DND-41 (cell line): ENCODE results near the gene RASL11B.

Source experiments
- ATAC-seq: fragments of 200-7000 bp; cut with Tn5 transposase; 3 replicates; pipeline ENCODE4 v1.9.1; 2021; ENCODE audit warnings: low read depth; ENCODE audit not compliant: insufficient read depth
- DNase-seq: peaks from one replicate; pipeline ENCODE4 v3.0.0-alpha.2; 2020
- H2AFZ ChIP-seq: 2 replicates; pipeline ENCODE4 v1.6.0; 2012; ENCODE audit warnings: low read depth, low read length
- H3K27ac ChIP-seq: 2 replicates; pipeline ENCODE4 v1.5.1; 2012; ENCODE audit warnings: low read length, inconsistent platforms
- H3K27me3 ChIP-seq: fragments of 200-600 bp; sonication (generic); 2 replicates; pipeline ENCODE4 v1.6.0; 2012; ENCODE audit warnings: low read length, mild to moderate bottlenecking, inconsistent platforms; ENCODE audit not compliant: insufficient read depth, poor library complexity
- H3K36me3 ChIP-seq: 2 replicates; pipeline ENCODE4 v1.5.1; 2012; ENCODE audit warnings: low read length, inconsistent platforms; ENCODE audit not compliant: insufficient read depth
- H3K4me1 ChIP-seq: 2 replicates; pipeline ENCODE4 v1.5.1; 2012; ENCODE audit warnings: mild to moderate bottlenecking, low read length; ENCODE audit not compliant: insufficient read depth
- H3K4me2 ChIP-seq: 2 replicates; pipeline ENCODE4 v1.6.0; 2012; ENCODE audit warnings: mild to moderate bottlenecking, moderate library complexity, low read length, inconsistent platforms; ENCODE audit not compliant: insufficient read depth
- H3K4me3 ChIP-seq, 2 experiments: fragments of 200-600 bp in 1 of 2; shearing (Covaris generic) in 1 of 2; 2 replicates each; pipeline ENCODE4 v1.5.1; 2012 to 2016; ENCODE audit warnings: inconsistent platforms in 2 of 2, low read length in 2 of 2, mild to moderate bottlenecking in 2 of 2, low read depth in 1 of 2, moderate library complexity in 1 of 2
- H3K79me2 ChIP-seq: 2 replicates; pipeline ENCODE4 v1.6.0; 2012; ENCODE audit warnings: low read length, inconsistent platforms; ENCODE audit not compliant: insufficient read depth
- H3K9ac ChIP-seq: 2 replicates; pipeline ENCODE4 v1.6.0; 2012; ENCODE audit warnings: low read depth, mild to moderate bottlenecking, inconsistent platforms, low read length, moderate library complexity
- H3K9me3 ChIP-seq: 2 replicates; pipeline ENCODE4 v1.5.1; 2012; ENCODE audit warnings: low read length, moderate library complexity, mild to moderate bottlenecking, inconsistent platforms; ENCODE audit not compliant: insufficient read depth, severe bottlenecking
- H4K20me1 ChIP-seq: 2 replicates; pipeline ENCODE4 v1.6.0; 2012; ENCODE audit warnings: low read length; ENCODE audit not compliant: insufficient read depth
- CTCF ChIP-seq: IDR thresholded peaks from 2 replicates; pipeline ENCODE4 v1.5.1; 2012; ENCODE audit warnings: borderline replicate concordance, low read length, moderate library complexity, mild to moderate bottlenecking; ENCODE audit not compliant: poor library complexity, severe bottlenecking; ENCODE audit errors: extremely low read depth
- EZH2 ChIP-seq: IDR thresholded peaks from 3 replicates; pipeline ENCODE4 v1.6.1; 2012; ENCODE audit warnings: borderline replicate concordance, low read depth, mild to moderate bottlenecking, moderate library complexity, low read length, inconsistent platforms; ENCODE audit not compliant: severe bottlenecking

Gene RASL11B

GRCh38 chr4:52838729-52839586, 23.2 kb upstream of the RASL11B start:
- Histone ChIP-seq H3K36me3 (no peaks in the 10 kb centered on the region), H3K9me3 (no peaks in the 10 kb centered on the region), H2AFZ (no peak overlapping the region), H4K20me1 (no peaks in the 10 kb centered on the region), H3K4me3 (no peak overlapping the region), H3K27me3 (no peaks in the 10 kb centered on the region), H3K9ac (no peak overlapping the region), H3K27ac (no peak overlapping the region), H3K4me1 (no peaks in the 10 kb centered on the region), H3K4me2 (no peak overlapping the region), H3K79me2 (no peaks in the 10 kb centered on the region)
- TF ChIP-seq CTCF (no peak), EZH2 (no peak)
- ATAC-seq (no peak), DNase-seq (no peak)

- DNase-seq (no peak), ATAC-seq (no peak)
- Histone ChIP-seq H3K79me2 (no peaks in the 10 kb centered on the region), H3K4me1 (no peaks in the 10 kb centered on the region), H3K36me3 (no peaks in the 10 kb centered on the region), H4K20me1 (no peaks in the 10 kb centered on the region), H3K27ac (no peak overlapping the region), H3K4me3 (no peak overlapping the region), H2AFZ (no peak overlapping the region), H3K4me2 (no peak overlapping the region), H3K27me3 (no peaks in the 10 kb centered on the region), H3K9me3 (no peaks in the 10 kb centered on the region), H3K9ac (no peak overlapping the region)
- no peak for TF ChIP-seq CTCF
- TF ChIP-seq EZH2, result no peak
These were observed 21.4 kb upstream of the RASL11B start for GRCh38 chr4:52840531-52841370.

- H3K4me1 ChIP-seq, result no peaks in the 10 kb centered on the region
- no peak overlapping the region for H2AFZ ChIP-seq
- TF ChIP-seq CTCF (no peak), EZH2 (no peak)
- no peak overlapping the region for H3K9ac ChIP-seq
- H3K36me3 ChIP-seq, result no peaks in the 10 kb centered on the region
- no peak overlapping the region for H3K27ac ChIP-seq
- no peaks in the 10 kb centered on the region for H4K20me1 ChIP-seq
- no peak overlapping the region for H3K4me3 ChIP-seq
- no peaks in the 10 kb centered on the region for H3K79me2 ChIP-seq
- H3K9me3 ChIP-seq, result no peaks in the 10 kb centered on the region
- DNase-seq (no peak), ATAC-seq (no peak)
- no peak overlapping the region for H3K4me2 ChIP-seq
- H3K27me3 ChIP-seq, result no peaks in the 10 kb centered on the region
These were observed 20.2 kb upstream of the RASL11B start for GRCh38 chr4:52841682-52842456.
